Mesenchymal stem cell (in vitro differentiated cells and primary cell): Measurements from ENCODE around the gene GEMIN5.
A peak's percentile ranks its signal among the peaks of the same experiment; 100 is the strongest.

Experiments
- DNase-seq: peaks from one replicate; pipeline ENCODE4 v3.0.0-alpha.2; 2013
- H2AFZ ChIP-seq: one replicate; pipeline ENCODE4 v1.6.1; 2013; ENCODE audit warnings: low read depth, mild to moderate bottlenecking, control low read depth, inconsistent platforms, low read length, moderate library complexity
- H2AK5ac ChIP-seq: 2 replicates; pipeline ENCODE4 v1.6.1; 2013; ENCODE audit warnings: low read length, moderate library complexity, mild to moderate bottlenecking, inconsistent platforms; ENCODE audit not compliant: severe bottlenecking
- H2BK120ac ChIP-seq: one replicate; pipeline ENCODE4 v1.6.1; 2013; ENCODE audit warnings: low read depth, mild to moderate bottlenecking, inconsistent platforms, low read length, moderate library complexity
- H2BK12ac ChIP-seq, 2 experiments: one replicate each; pipeline ENCODE4 v1.6.1; 2013; ENCODE audit warnings: inconsistent platforms in 2 of 2, low read length in 2 of 2, mild to moderate bottlenecking in 2 of 2, moderate library complexity in 2 of 2, control low read depth in 1 of 2
- H2BK15ac ChIP-seq: one replicate; pipeline ENCODE4 v1.6.1; 2013; ENCODE audit warnings: mild to moderate bottlenecking, low read depth, inconsistent platforms; ENCODE audit not compliant: poor library complexity, severe bottlenecking
- H2BK5ac ChIP-seq: 2 replicates; pipeline ENCODE4 v1.6.1; 2013; ENCODE audit warnings: low read depth, mild to moderate bottlenecking, low read length, control low read depth, inconsistent platforms; ENCODE audit not compliant: poor library complexity, severe bottlenecking
- H3K14ac ChIP-seq, 2 experiments: one replicate each; pipeline ENCODE4 v1.6.1; 2013; ENCODE audit warnings: inconsistent platforms in 2 of 2, low read length in 2 of 2, control low read depth in 1 of 2, mild to moderate bottlenecking in 1 of 2, moderate library complexity in 1 of 2
- H3K18ac ChIP-seq, 2 experiments: one replicate each; pipeline ENCODE4 v1.6.1; 2013; ENCODE audit warnings: inconsistent platforms in 2 of 2, low read length in 2 of 2, control low read depth in 1 of 2, low read depth in 1 of 2, mild to moderate bottlenecking in 1 of 2
- H3K23ac ChIP-seq, 2 experiments: one replicate each; pipeline ENCODE4 v1.6.1; 2013; ENCODE audit warnings: inconsistent platforms in 2 of 2, low read length in 2 of 2, mild to moderate bottlenecking in 2 of 2, moderate library complexity in 2 of 2, control low read depth in 1 of 2
- H3K27ac ChIP-seq: 2 replicates; pipeline ENCODE4 v1.5.1; 2013; ENCODE audit warnings: mild to moderate bottlenecking, moderate library complexity, low read length, control low read depth, inconsistent platforms; ENCODE audit not compliant: poor library complexity, severe bottlenecking
- H3K27me3 ChIP-seq, 2 experiments: 2 replicates each; pipeline versions ENCODE4 v1.6.1 to v1.7.0; 2013; ENCODE audit warnings: low read length in 2 of 2, mild to moderate bottlenecking in 2 of 2, moderate library complexity in 2 of 2, control low read depth in 1 of 2, inconsistent platforms in 1 of 2; ENCODE audit not compliant: control insufficient read depth in 1 of 2, insufficient read depth in 1 of 2
- H3K36me3 ChIP-seq, 2 experiments: 2 replicates each; pipeline versions ENCODE4 v1.6.1 to v1.7.0; 2013; ENCODE audit warnings: low read length in 2 of 2, control low read depth in 1 of 2, inconsistent platforms in 1 of 2, low read depth in 1 of 2, mild to moderate bottlenecking in 1 of 2; ENCODE audit not compliant: insufficient read depth in 2 of 2, control insufficient read depth in 1 of 2
- H3K4ac ChIP-seq, 2 experiments: one replicate each; pipeline ENCODE4 v1.6.1; 2013; ENCODE audit warnings: inconsistent platforms in 2 of 2, low read length in 2 of 2, mild to moderate bottlenecking in 2 of 2, moderate library complexity in 2 of 2, control low read depth in 1 of 2, low read depth in 1 of 2
- H3K4me1 ChIP-seq: 2 replicates; pipeline ENCODE4 v1.6.1; 2013; ENCODE audit warnings: low read depth, low read length, control low read depth; ENCODE audit not compliant: control insufficient read depth, insufficient read depth
- H3K4me2 ChIP-seq: 2 replicates; pipeline ENCODE4 v1.6.1; 2013; ENCODE audit warnings: low read length, mild to moderate bottlenecking, inconsistent platforms; ENCODE audit not compliant: poor library complexity, severe bottlenecking
- H3K4me3 ChIP-seq, 2 experiments: 2 replicates each; pipeline versions ENCODE4 v1.5.1 to v1.7.0; 2013; ENCODE audit warnings: low read length in 2 of 2, mild to moderate bottlenecking in 2 of 2, control low read depth in 1 of 2, low read depth in 1 of 2; ENCODE audit not compliant: insufficient read depth in 1 of 2
- H3K79me1 ChIP-seq: replicated peaks from 2 replicates; pipeline ENCODE4 v1.6.1; 2013; ENCODE audit warnings: mild to moderate bottlenecking, control low read depth, low read length, inconsistent platforms; ENCODE audit not compliant: poor library complexity, severe bottlenecking
- H3K9ac ChIP-seq: 2 replicates; pipeline ENCODE4 v1.7.0; 2013; ENCODE audit warnings: mild to moderate bottlenecking, low read length, moderate library complexity
- H3K9me3 ChIP-seq: 2 replicates; pipeline ENCODE4 v1.7.0; 2013; ENCODE audit warnings: mild to moderate bottlenecking, low read length; ENCODE audit not compliant: control insufficient read depth
- H4K8ac ChIP-seq: one replicate; pipeline ENCODE4 v1.6.1; 2013; ENCODE audit warnings: inconsistent platforms, mild to moderate bottlenecking, low read length, moderate library complexity
- H4K91ac ChIP-seq: one replicate; pipeline ENCODE4 v1.6.1; 2013; ENCODE audit warnings: mild to moderate bottlenecking, low read length, inconsistent platforms
- WGBS: methylation state at CpG from one replicate; pipeline ENCODE4 v1.1.7; 2013; ENCODE audit warnings: mixed read lengths; 5-methylcytosine and 5-hydroxymethylcytosine counted together

The GEMIN5 gene

GRCh38 chr5:154966081-154966841 lies 28.2 kb upstream of the GEMIN5 start:
- Histone ChIP-seq H2BK120ac (no peak overlapping the region), H3K4me1 (peaks cover 3% of the 10 kb centered on the region), H2BK15ac (no peak overlapping the region), H3K4me3 (no peak overlapping the region), H2AK5ac (no peak overlapping the region), H4K8ac (no peak overlapping the region), H3K4ac (no peak overlapping the region), H3K23ac (no peak overlapping the region), H3K18ac (no peak overlapping the region), H3K4me2 (no peak overlapping the region), H3K27ac (no peak overlapping the region), H3K9ac (no peak overlapping the region), H3K79me1 (peaks cover 19% of the 10 kb centered on the region), H2AFZ (no peak overlapping the region), H3K9me3 (no peaks in the 10 kb centered on the region), H2BK5ac (no peak overlapping the region), H3K14ac (no peak overlapping the region), H3K27me3 (no peaks in the 10 kb centered on the region), H2BK12ac (no peak overlapping the region), H4K91ac (no peak overlapping the region), H3K36me3 (peaks cover 8 to 68% of the 10 kb centered on the region in 2 experiments)
- DNase-seq = no peak
- WGBS = 85% methylated on average over 7 of the region's 7 CpGs

- no peak overlapping the region for H2BK5ac ChIP-seq
- H3K4ac ChIP-seq = no peak overlapping the region
- H4K91ac ChIP-seq = no peak overlapping the region
- no peak overlapping the region for H2BK120ac ChIP-seq
- no peak overlapping the region for H3K4me2 ChIP-seq
- no peaks in the 10 kb centered on the region for H3K27me3 ChIP-seq
- H2BK15ac ChIP-seq = no peak overlapping the region
- no peak overlapping the region for H3K14ac ChIP-seq
- H2BK12ac ChIP-seq = no peak overlapping the region
- H3K9me3 ChIP-seq = no peaks in the 10 kb centered on the region
- H2AFZ ChIP-seq = no peak overlapping the region
- H3K36me3 ChIP-seq = peaks cover 15 to 78% of the 10 kb centered on the region in 2 experiments
- H3K9ac ChIP-seq = no peak overlapping the region
- H2AK5ac ChIP-seq = no peak overlapping the region
- DNase-seq = peak; percentile 19
- H4K8ac ChIP-seq = no peak overlapping the region
- no peaks in the 10 kb centered on the region for H3K4me1 ChIP-seq
- no peak overlapping the region for H3K27ac ChIP-seq
- H3K23ac ChIP-seq = no peak overlapping the region
- WGBS = no CpG with 5 or more reads among the region's 1 CpG
- H3K4me3 ChIP-seq = no peak overlapping the region
- H3K79me1 ChIP-seq = peaks cover 22% of the 10 kb centered on the region
- H3K18ac ChIP-seq = no peak overlapping the region
Observed at GRCh38 chr5:154962494-154962893, 24.5 kb upstream of the GEMIN5 start.

- no peak overlapping the region for H4K8ac ChIP-seq
- H2BK120ac ChIP-seq = no peak overlapping the region
- H3K18ac ChIP-seq = no peak overlapping the region
- H3K14ac ChIP-seq = no peak overlapping the region
- H2AK5ac ChIP-seq = no peak overlapping the region
- DNase-seq = no peak
- H3K79me1 ChIP-seq = peaks cover 12% of the 10 kb centered on the region
- no peak overlapping the region for H2AFZ ChIP-seq
- no peak overlapping the region for H3K23ac ChIP-seq
- H3K4ac ChIP-seq = no peak overlapping the region
- H3K27ac ChIP-seq = no peak overlapping the region
- H3K9me3 ChIP-seq = no peaks in the 10 kb centered on the region
- no peak overlapping the region for H2BK5ac ChIP-seq
- H2BK12ac ChIP-seq = no peak overlapping the region
- no peak overlapping the region for H2BK15ac ChIP-seq
- H3K4me1 ChIP-seq = no peaks in the 10 kb centered on the region
- H3K36me3 ChIP-seq = peaks cover 7 to 44% of the 10 kb centered on the region in 2 experiments
- H3K4me3 ChIP-seq = no peak overlapping the region
- H4K91ac ChIP-seq = no peak overlapping the region
- H3K4me2 ChIP-seq = no peak overlapping the region
- H3K9ac ChIP-seq = no peak overlapping the region
- H3K27me3 ChIP-seq = no peaks in the 10 kb centered on the region
Observed at GRCh38 chr5:154956712-154957111, 18.7 kb upstream of the GEMIN5 start.

GRCh38 chr5:154949781-154950180 lies 11.8 kb upstream of the GEMIN5 start:
- H3K4me2 ChIP-seq = no peak overlapping the region
- no peak overlapping the region for H2AFZ ChIP-seq
- H3K4me1 ChIP-seq = no peaks in the 10 kb centered on the region
- no peak overlapping the region for H4K91ac ChIP-seq
- H3K4ac ChIP-seq = no peak overlapping the region
- H3K14ac ChIP-seq = no peak overlapping the region
- H3K27ac ChIP-seq = no peak overlapping the region
- no peaks in the 10 kb centered on the region for H3K9me3 ChIP-seq
- no peak overlapping the region for H4K8ac ChIP-seq
- H3K27me3 ChIP-seq = no peaks in the 10 kb centered on the region
- no peak overlapping the region for H3K23ac ChIP-seq
- no peak overlapping the region for H2BK120ac ChIP-seq
- no peak overlapping the region for H2AK5ac ChIP-seq
- H3K4me3 ChIP-seq = no peak overlapping the region
- H3K36me3 ChIP-seq = peaks cover 0 to 18% of the 10 kb centered on the region in 2 experiments
- no peak overlapping the region for H2BK12ac ChIP-seq
- H3K79me1 ChIP-seq = peaks cover 17% of the 10 kb centered on the region
- 92% methylated on average over 1 of the region's 2 CpGs for WGBS
- H2BK5ac ChIP-seq = no peak overlapping the region
- no peak overlapping the region for H2BK15ac ChIP-seq
- no peak overlapping the region for H3K9ac ChIP-seq
- no peak overlapping the region for H3K18ac ChIP-seq
- DNase-seq = no peak
